Measurements from ENCODE around the gene TRAPPC4. TPM values are rescaled to one million over a fixed set of nuclear protein-coding genes. Genes with fewer than 3 reads are reported as not detected.

TRAPPC4 gene
- total RNA-seq, 1 donor from 2014 or later, result 41.0 TPM

DNA sequence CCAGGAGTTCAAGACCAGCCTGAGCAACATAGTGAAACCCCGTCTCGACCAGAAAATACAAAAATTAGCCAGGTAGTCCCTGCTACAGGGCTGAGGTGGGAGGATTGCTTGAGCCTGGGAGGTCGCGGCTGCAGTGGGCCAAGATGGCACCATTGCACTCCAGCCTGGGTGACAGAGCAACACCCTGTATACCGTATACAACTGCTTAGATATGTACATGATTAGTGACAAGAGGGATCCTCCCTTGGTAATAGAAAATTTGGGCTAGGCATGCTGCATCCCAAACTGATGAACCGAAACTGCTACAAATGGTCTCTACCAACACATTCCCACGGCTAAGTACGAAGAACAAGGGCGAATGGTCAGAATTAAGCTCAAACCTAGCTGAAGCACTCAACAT is 24.4 kb downstream of the TRAPPC4 start:
- TF ChIP-seq, protein P1, sequence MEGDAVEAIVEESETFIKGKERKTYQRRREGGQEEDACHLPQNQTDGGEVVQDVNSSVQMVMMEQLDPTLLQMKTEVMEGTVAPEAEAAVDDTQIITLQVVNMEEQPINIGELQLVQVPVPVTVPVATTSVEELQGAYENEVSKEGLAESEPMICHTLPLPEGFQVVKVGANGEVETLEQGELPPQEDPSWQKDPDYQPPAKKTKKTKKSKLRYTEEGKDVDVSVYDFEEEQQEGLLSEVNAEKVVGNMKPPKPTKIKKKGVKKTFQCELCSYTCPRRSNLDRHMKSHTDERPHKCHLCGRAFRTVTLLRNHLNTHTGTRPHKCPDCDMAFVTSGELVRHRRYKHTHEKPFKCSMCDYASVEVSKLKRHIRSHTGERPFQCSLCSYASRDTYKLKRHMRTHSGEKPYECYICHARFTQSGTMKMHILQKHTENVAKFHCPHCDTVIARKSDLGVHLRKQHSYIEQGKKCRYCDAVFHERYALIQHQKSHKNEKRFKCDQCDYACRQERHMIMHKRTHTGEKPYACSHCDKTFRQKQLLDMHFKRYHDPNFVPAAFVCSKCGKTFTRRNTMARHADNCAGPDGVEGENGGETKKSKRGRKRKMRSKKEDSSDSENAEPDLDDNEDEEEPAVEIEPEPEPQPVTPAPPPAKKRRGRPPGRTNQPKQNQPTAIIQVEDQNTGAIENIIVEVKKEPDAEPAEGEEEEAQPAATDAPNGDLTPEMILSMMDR (IDR thresholded peaks at IDR 0.05), result no peak
- no peak for DNase-seq (ENCODE audit: low spot score in 2 of 2)
- Histone ChIP-seq H3K9me3 (no peaks in the 10 kb centered on the region), H3K36me3 (peaks cover 25 to 27% of the 10 kb centered on the region in 2 donors), H3K27ac (no peak overlapping the region), H3K4me1 (no peaks in the 10 kb centered on the region), H3K27me3 (no peaks in the 10 kb centered on the region), H3K4me3 (no peak overlapping the region)
- intact Hi-C loops (cut with DNase I), result no loop called here

GRCh38 chr11:119044708-119045107 is 26.1 kb downstream of the TRAPPC4 start:
- Histone ChIP-seq H3K27me3 (no peaks in the 10 kb centered on the region), H3K9me3 (no peaks in the 10 kb centered on the region), H3K36me3 (peaks cover 43 to 45% of the 10 kb centered on the region in 2 donors), H3K4me3 (no peak overlapping the region), H3K4me1 (no peaks in the 10 kb centered on the region), H3K27ac (no peak overlapping the region)
- no peak for DNase-seq (ENCODE audit: low spot score in 2 of 2)
- intact Hi-C loops (cut with DNase I), result no loop called here
- TF ChIP-seq, protein P1 (IDR thresholded peaks at IDR 0.05), result no peak

DNA sequence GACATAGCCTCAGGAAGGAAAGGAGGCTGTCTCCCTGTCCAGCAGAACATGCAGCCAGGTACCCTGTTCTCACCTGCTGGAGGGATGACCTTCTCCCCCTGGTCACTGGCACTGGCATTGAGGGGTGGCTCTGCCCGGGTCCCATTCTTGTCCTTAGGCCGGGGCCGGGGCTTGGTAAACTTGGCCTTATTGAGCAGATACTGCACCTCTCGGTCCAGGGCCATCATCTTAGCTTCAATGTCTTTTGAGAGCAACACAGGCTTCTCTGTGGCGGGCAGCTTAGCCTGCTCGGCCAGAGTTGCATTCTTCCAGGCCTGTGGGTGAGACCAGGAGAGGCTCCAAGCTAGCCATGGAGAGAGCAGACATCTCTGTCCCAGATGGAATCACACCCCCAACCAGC is 27.9 kb downstream of the TRAPPC4 start:
- intact Hi-C loops (cut with DNase I), result no loop called here
- Histone ChIP-seq H3K9me3 (no peaks in the 10 kb centered on the region), H3K4me1 (no peaks in the 10 kb centered on the region), H3K36me3 (peaks cover 59 to 60% of the 10 kb centered on the region in 2 donors), H3K27ac (no peak overlapping the region), H3K4me3 (no peak overlapping the region), H3K27me3 (no peaks in the 10 kb centered on the region)
- DNase-seq (ENCODE audit: low spot score in 2 of 2), result no peak
- TF ChIP-seq, protein P1 (IDR thresholded peaks at IDR 0.05), result no peak

- no peak for DNase-seq (ENCODE audit: low spot score in 2 of 2)
- intact Hi-C loops (cut with DNase I), result no loop called here
- Histone ChIP-seq H3K36me3 (peaks cover 66 to 67% of the 10 kb centered on the region in 2 donors), H3K4me1 (no peaks in the 10 kb centered on the region), H3K4me3 (no peak overlapping the region), H3K9me3 (no peaks in the 10 kb centered on the region), H3K27ac (no peak overlapping the region), H3K27me3 (no peaks in the 10 kb centered on the region)
- TF ChIP-seq, protein P1 (IDR thresholded peaks at IDR 0.05), result no peak
Measured at GRCh38 chr11:119047205-119047604, 28.6 kb downstream of the TRAPPC4 start.

DNA sequence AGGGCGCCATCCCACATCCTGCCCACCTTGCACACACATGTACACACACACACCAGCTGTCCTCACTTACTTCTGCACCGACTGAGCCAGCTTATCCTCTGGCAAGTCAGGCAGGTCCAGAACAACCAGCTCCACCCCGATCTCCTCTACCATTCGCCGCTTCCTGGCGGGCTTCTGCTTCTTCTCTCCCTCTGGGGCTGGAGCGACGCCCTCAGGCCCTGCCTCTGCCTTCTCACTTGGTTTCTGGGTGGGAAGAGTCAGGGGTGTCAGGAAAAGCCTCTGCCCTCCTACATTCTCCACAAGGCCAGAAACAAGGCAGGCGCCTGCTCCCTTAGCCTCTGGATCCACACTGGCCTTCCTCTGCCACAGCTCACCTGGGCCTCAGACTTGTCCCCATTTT is 30.1 kb downstream of the TRAPPC4 start:
- intact Hi-C loops (cut with DNase I), result no loop called here
- no peak overlapping the region for H3K4me3 ChIP-seq
- no peak for DNase-seq (ENCODE audit: low spot score in 2 of 2)
- H3K27me3 ChIP-seq, result no peaks in the 10 kb centered on the region
- peaks cover 80 to 81% of the 10 kb centered on the region in 2 donors for H3K36me3 ChIP-seq
- H3K4me1 ChIP-seq, result no peaks in the 10 kb centered on the region
- no peaks in the 10 kb centered on the region for H3K9me3 ChIP-seq
- TF ChIP-seq, protein P1 (IDR thresholded peaks at IDR 0.05), result no peak
- H3K27ac ChIP-seq, result no peak overlapping the region

DNA sequence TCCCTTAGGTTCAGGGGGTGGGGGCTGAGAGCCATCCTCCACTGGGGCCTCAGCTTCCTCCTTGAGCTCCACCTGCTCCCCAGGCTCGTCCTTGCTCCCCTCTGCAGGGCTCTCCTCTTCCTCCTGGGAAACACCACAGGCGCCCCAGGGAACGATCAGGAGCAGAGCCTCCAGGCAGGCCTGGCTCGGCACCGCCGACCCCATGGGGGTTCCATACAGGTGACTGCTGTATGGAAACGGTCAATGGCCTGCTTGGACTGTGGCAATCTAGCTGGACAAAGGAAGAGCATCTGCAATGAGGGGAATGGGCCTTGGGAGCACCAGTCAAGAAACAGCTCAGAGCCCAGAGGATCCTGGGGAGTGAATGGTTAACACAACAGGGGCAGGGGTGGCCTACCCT is 30.5 kb downstream of the TRAPPC4 start:
- H3K36me3 ChIP-seq, result peaks cover 85 to 86% of the 10 kb centered on the region in 2 donors
- H3K4me1 ChIP-seq, result no peaks in the 10 kb centered on the region
- intact Hi-C loops (cut with DNase I), result no loop called here
- H3K27ac ChIP-seq, result no peak overlapping the region
- no peaks in the 10 kb centered on the region for H3K9me3 ChIP-seq
- H3K4me3 ChIP-seq, result no peak overlapping the region
- DNase-seq (ENCODE audit: low spot score in 2 of 2), result no peak
- H3K27me3 ChIP-seq, result no peaks in the 10 kb centered on the region
- TF ChIP-seq, protein P1 (IDR thresholded peaks at IDR 0.05), result no peak
